B cell (primary cell): ENCODE results near the gene TEF. TPM values are rescaled to one million over a fixed set of nuclear protein-coding genes. Genes with fewer than 3 reads are reported as not detected.
A peak's percentile ranks its signal among the peaks of the same experiment; 100 is the strongest.

ENCODE experiments used
- ATAC-seq: fragments of 200-7000 bp; cut with Tn5 transposase; one replicate; pipeline ENCODE4 v1.10.0; 2021; ENCODE audit warnings: low read depth, mild to moderate bottlenecking, moderate number of reproducible peaks, moderate library complexity
- CTCF ChIA-PET: fragments of 350-600 bp; sonication (Branson Sonifier 250); formaldehyde crosslinking; loops from one replicate; lab custom pipeline; 2021; ENCODE audit warnings: antibody characterized with exemption, inconsistent platforms; lab: Charles Lee
- POLR2A ChIA-PET: fragments of 350-600 bp; sonication (Branson Sonifier 250); formaldehyde crosslinking; loops from one replicate; lab custom pipeline; 2021; ENCODE audit warnings: antibody characterized with exemption; lab: Charles Lee
- DNase-seq: peaks from one replicate; pipeline ENCODE4 v3.0.0; 2013
- H2AFZ ChIP-seq: 2 replicates; pipeline ENCODE4 v1.6.1; 2012; ENCODE audit warnings: mild to moderate bottlenecking, low read depth, low read length; ENCODE audit not compliant: insufficient read depth, poor library complexity, severe bottlenecking
- H3K27ac ChIP-seq, 2 donors: 1 replicate in 1 of 2; 2 replicates in 1 of 2; pipeline ENCODE4 v1.5.1; 2012 to 2013; ENCODE audit warnings: low read length in 2 of 2, mild to moderate bottlenecking in 2 of 2, moderate library complexity in 1 of 2
- H3K27me3 ChIP-seq, 4 experiments: fragments of 200-600 bp in 1 of 4; sonication (generic) in 1 of 4; replicated peaks in 1 of 4; 1 replicate in 2 of 4; 2 replicates in 2 of 4; pipeline versions ENCODE4 v1.6.1 to v1.7.0; 2013 to 2016; ENCODE audit warnings: low read length in 3 of 4, mild to moderate bottlenecking in 2 of 4, mixed read lengths in 1 of 4, moderate library complexity in 1 of 4; ENCODE audit not compliant: insufficient read depth in 4 of 4, control insufficient read depth in 3 of 4; ENCODE audit errors: control extremely low read depth in 1 of 4
- H3K36me3 ChIP-seq, 2 experiments: replicated peaks in 1 of 2; 1 replicate in 1 of 2; 2 replicates in 1 of 2; pipeline versions ENCODE4 v1.6.1 to v1.7.1; 2013; ENCODE audit warnings: low read length in 1 of 2; ENCODE audit not compliant: insufficient read depth in 2 of 2, control insufficient read depth in 1 of 2; ENCODE audit errors: control extremely low read depth in 1 of 2, extremely low read depth in 1 of 2
- H3K4me1 ChIP-seq, 2 donors: fragments of 200-600 bp in 1 of 2; sonication (generic) in 1 of 2; 1 replicate in 1 of 2; 2 replicates in 1 of 2; pipeline versions ENCODE4 v1.5.1 to v1.6.1; 2013 to 2017; ENCODE audit warnings: low read length in 2 of 2; ENCODE audit not compliant: control insufficient read depth in 2 of 2, insufficient read depth in 2 of 2
- H3K4me2 ChIP-seq: replicated peaks from 2 replicates; pipeline ENCODE3; 2012; ENCODE audit warnings: mild to moderate bottlenecking, low read depth, low read length; ENCODE audit not compliant: poor library complexity, severe bottlenecking
- H3K4me3 ChIP-seq, 5 experiments: fragments of 200-600 bp in 1 of 5; sonication (generic) in 1 of 5; 1 replicate in 3 of 5; 2 replicates in 2 of 5; pipeline versions ENCODE4 v1.5.1 to v1.7.0; 2011 to 2016; ENCODE audit warnings: low read length in 4 of 5, mild to moderate bottlenecking in 4 of 5, low read depth in 2 of 5, control low read depth in 1 of 5, moderate library complexity in 1 of 5; ENCODE audit not compliant: insufficient read depth in 1 of 5; ENCODE audit errors: control extremely low read depth in 1 of 5, extremely low read depth in 1 of 5
- H3K79me2 ChIP-seq: fragments of 200-600 bp; sonication (generic); one replicate; pipeline ENCODE4 v1.6.0; 2016; ENCODE audit warnings: low read length; ENCODE audit not compliant: control insufficient read depth, insufficient read depth
- H3K9ac ChIP-seq: fragments of 200-600 bp; sonication (generic); 2 replicates; pipeline ENCODE4 v1.6.1; 2017; ENCODE audit warnings: mild to moderate bottlenecking, low read length, moderate library complexity
- H3K9me3 ChIP-seq, 3 donors: one replicate each; pipeline versions ENCODE4 v1.6.1 to v1.7.1; 2013; ENCODE audit warnings: low read length in 2 of 3; ENCODE audit not compliant: control insufficient read depth in 2 of 3, insufficient read depth in 1 of 3; ENCODE audit errors: control extremely low read depth in 1 of 3
- H4K20me1 ChIP-seq: 2 replicates; pipeline ENCODE4 v1.6.0; 2012; ENCODE audit warnings: mild to moderate bottlenecking, low read length; ENCODE audit not compliant: insufficient read depth, control insufficient read depth, poor library complexity, severe bottlenecking
- H3K27ac Mint-ChIP-seq: one replicate; pipeline ENCODE4 v1.8.0; 2021; ENCODE audit warnings: mixed read lengths
- H3K27me3 Mint-ChIP-seq: one replicate; pipeline ENCODE4 v1.8.0; 2021; ENCODE audit warnings: mixed read lengths
- H3K4me1 Mint-ChIP-seq: one replicate; pipeline ENCODE4 v1.8.0; 2021; ENCODE audit warnings: mixed read lengths
- H3K4me3 Mint-ChIP-seq: one replicate; pipeline ENCODE4 v1.8.0; 2021; ENCODE audit warnings: mixed read lengths
- H3K9me3 Mint-ChIP-seq: one replicate; pipeline ENCODE4 v1.8.0; 2022; ENCODE audit warnings: mixed read lengths; ENCODE audit not compliant: insufficient read depth
- CTCF ChIP-seq: fragments of 200-600 bp; IDR thresholded peaks from one replicate; pipeline ENCODE4 v1.8.0; 2022; ENCODE audit warnings: antibody characterized with exemption, mild to moderate bottlenecking
- EZH2 ChIP-seq: IDR thresholded peaks from 2 replicates; pipeline ENCODE4 v1.6.1; 2012; ENCODE audit warnings: borderline replicate concordance, low read depth, mild to moderate bottlenecking, moderate library complexity, low read length; ENCODE audit not compliant: insufficient read depth, poor library complexity, severe bottlenecking
- WGBS: methylation state at CpG from one replicate; pipeline ENCODE4 v1.1.5; 2013; ENCODE audit warnings: missing lambda C conversion rate; ENCODE audit not compliant: insufficient coverage; 5-methylcytosine and 5-hydroxymethylcytosine counted together
- intact Hi-C: fragments of 100-400 bp; cut with micrococcal nuclease; formaldehyde crosslinking; loops from one replicate; pipeline ENCODE4 v1.10.0; 2022
- polyA plus RNA-seq: library from polyadenylated mRNA; depleted of rRNA; stranded (reverse); fragments of >200 nt; gene quantifications from 2 replicates; pipeline ENCODE4 v1.2.3, GENCODE V29; 2012
- total RNA-seq, 2 donors: library from RNA; stranded (reverse); fragments of 120-200 nt in 1 of 2; gene quantifications; 1 replicate in 1 of 2; 2 replicates in 1 of 2; pipeline versions ENCODE4 v1.2.3 to v1.2.4, GENCODE V29; 2013 to 2022

TEF gene
- total and polyA plus RNA-seq, 2 donors (not counting 1 experiment from before 2014, with no cell fraction given): 5.0 to 5.5 TPM

- ChIA-PET CTCF (interaction anchor here (1.0 to 6.3 kb wide), 6 partner anchors 24 to 82 kb away, joined by 3 to 41 read pairs (median 6); partner anchors contain the start of genes ACO2 and PHF5A), POLR2A (interaction anchor here (0.6 to 6.9 kb wide), 7 partner anchors 13 to 63 kb away, joined by 3 to 88 read pairs (median 36); partner anchors contain the start of genes ACO2, PHF5A and TEF)
- Histone ChIP-seq H3K9ac (peak overlapping the region; percentile 85), H3K4me2 (peak overlapping the region; percentile 92), H3K27ac (peak overlapping the region; percentile 50 to 98), H3K27me3 (no peaks in the 10 kb centered on the region), H3K9me3 (no peaks in the 10 kb centered on the region), H3K4me3 (peak overlapping the region; percentile 91 to 99 (median 97)), H4K20me1 (peaks cover 48% of the 10 kb centered on the region), H3K4me1 (peaks cover 8 to 26% of the 10 kb centered on the region in 2 donors), H2AFZ (peak overlapping the region; percentile 68), H3K79me2 (peaks cover 70% of the 10 kb centered on the region), H3K36me3 (no peaks in the 10 kb centered on the region)
- Mint-ChIP-seq H3K4me1 (peaks cover 37% of the 10 kb centered on the region), H3K4me3 (peak overlapping the region; percentile 99), H3K27me3 (no peaks in the 10 kb centered on the region), H3K27ac (peak overlapping the region; percentile 94), H3K9me3 (no peaks in the 10 kb centered on the region)
- peak; percentile 42 for ATAC-seq
- peak; percentile 89 for DNase-seq
- no peak for TF ChIP-seq EZH2
- no peak for TF ChIP-seq CTCF
- WGBS: 0% methylated on average over 30 of the region's 35 CpGs
- intact Hi-C loops: loop anchor here (1.0 to 10.0 kb wide), 4 partner anchors 40 to 590 kb away; partner anchors contain the start of genes DESI1, RANGAP1, ST13 and XPNPEP3
Measured at GRCh38 chr22:41444360-41445128, 62.8 kb downstream of the TEF start.
